Measurements from ENCODE around the gene BOLA1.
"Not testable (repeated sequence)": the region's sequence is repeated elsewhere in the genome, so short reads cannot be mapped to it uniquely, and the experiment has no call there.

The BOLA1 gene

DNA sequence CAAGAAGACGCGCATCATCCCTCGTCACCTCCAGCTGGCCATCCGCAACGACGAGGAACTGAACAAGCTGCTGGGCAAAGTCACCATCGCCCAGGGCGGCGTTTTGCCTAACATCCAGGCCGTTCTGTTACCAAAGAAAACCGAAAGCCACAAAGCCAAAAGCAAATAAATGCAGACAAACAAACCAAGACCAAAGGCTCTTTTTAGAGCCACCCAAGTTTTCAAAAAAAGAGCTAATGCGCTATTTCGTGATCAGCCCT is 12.2 kb upstream of the BOLA1 start:
- DNase-seq (ENCODE audit: low read depth in 2 of 2), result not testable (repeated sequence)

DNA sequence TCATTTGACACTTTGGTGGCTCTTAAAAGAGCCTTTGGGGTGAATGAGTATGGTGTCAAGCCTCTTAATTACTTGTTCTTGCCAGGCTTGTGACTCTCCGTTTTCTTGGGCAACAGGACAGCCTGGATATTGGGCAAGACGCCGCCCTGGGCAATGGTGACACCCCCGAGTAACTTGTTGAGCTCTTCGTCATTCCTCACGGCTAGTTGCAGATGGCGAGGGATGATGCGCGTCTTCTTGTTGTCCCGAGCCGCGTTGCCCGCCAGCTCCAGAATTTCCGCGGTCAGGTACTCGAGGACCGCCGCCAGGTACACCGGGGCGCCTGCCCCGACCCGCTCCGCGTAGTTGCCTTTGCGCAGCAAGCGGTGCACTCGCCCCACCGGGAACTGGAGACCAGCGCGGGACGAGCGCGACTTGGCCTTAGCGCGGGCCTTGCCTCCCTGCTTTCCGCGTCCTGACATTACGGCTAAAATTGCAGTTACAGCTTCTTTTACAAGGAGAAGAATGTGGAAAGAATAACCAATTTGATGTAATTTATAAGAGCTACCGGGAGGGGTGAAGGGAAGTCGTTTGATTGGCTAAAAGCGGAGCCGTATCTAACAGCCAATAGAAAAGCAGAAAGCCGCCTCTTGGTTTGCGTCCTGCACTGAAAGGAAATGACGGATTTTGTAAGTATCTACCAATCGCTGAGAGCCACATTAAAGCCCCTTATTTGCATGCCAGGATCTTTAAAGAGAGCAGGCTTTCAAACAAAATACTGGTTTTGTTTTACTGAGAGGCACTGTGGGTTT is 11.7 kb upstream of the BOLA1 start:
- DNase-seq (ENCODE audit: low read depth in 2 of 2), result peak; percentile 98

DNA sequence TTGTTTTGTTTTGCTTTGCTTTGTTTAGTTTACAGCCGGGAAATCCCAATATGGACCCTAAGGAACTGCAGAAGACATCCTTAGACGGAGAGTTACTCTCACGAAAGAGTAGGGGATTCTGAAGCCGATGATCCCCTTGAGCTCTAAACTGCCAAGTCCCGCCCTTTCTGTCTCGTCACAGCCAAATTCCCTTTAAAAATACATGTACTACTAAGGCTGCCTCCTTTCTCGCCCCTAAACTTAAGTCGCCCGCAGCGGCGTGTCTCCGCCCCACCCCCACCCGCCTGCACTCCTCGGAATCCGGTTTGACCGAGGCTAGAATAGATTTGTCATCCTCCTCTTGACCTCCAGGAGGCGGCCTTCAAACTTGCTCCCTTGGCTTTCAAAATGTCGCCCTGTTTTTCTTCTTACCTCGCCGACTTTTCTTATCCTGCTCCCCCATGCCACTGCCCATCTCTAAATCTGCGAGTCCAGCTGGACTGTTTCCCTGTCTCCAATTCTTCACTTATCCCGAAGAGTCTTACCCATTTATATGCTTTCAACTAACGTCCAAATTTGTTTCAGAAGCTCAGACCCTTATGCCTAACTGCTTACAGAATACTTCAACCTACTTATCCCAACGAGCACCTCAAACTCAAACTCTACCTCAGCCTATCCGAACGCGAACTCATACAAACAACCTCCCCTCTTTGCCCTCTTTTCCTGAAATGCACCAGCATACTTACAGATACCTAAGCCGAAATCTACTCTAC is 10.9 kb upstream of the BOLA1 start:
- DNase-seq (ENCODE audit: low read depth in 2 of 2), result peak; percentile 77 to 78

DNA sequence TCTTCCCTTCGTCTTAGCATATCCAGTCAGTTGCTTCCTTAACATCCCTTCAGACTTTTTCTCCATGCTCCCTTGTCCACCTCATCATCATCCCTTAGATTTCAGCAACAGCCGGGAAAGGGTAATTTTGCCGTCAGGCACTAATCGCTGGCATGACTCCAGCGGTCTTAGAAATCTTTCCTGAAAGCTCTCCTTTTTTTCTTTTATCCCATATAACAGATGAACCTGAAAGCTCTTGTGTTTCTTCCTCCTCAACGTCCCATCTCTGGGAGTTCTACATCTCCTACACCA is 10.4 kb upstream of the BOLA1 start:
- DNase-seq (ENCODE audit: low read depth in 2 of 2), result no peak

DNA sequence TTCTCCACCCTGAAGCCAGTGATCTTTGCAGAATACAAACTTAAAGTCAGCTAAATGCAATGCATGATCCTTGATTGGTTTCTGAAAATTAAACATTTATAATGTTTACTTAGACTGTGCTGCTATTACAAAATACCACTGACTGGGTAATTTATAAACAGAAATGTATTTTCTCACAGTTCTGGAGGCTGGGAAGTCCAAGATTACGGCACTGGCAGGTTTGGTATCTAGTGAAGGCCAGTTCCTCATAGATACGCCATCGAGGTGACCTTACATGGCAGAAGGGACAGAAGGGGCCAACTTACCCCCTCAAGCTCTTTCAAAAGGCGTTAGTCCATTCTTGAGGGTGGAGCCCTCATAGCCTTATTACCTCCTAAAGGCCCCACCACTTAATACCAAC is 2.8 kb upstream of the BOLA1 start:
- DNase-seq (ENCODE audit: low read depth in 2 of 2), result no peak

DNA sequence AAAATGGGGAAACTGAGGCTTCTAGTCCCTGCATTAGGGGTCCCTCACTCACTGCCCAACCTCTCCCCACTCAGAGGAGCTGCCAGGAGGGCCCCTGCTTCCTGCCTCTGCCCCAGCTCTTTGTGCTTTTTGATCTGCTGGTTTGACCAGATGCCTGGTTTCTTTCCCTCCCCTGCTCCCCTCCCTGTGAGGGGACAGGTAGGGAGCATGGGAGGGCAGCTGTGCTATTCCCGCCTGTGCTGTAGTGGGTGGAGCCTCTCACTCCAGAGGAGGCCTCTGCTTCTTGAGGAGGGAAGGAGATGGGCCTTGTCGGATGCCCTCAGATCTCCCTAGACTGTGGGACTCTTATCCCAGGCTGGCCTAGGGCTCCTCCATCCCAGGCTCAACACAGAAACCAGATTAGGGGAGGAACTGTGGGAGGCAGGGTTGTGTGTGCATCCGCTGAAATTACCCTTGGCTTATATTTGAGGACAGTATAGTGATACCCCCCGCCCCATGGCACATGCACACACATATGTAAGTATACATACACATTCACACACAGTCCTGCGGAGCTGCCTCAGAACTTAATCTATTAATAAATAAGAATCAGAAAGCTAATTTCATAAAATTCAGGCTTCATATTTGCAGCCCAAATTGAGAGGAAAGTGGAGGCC is 4.6 kb downstream of the BOLA1 start:
- DNase-seq (ENCODE audit: low read depth in 2 of 2), result no peak

DNA sequence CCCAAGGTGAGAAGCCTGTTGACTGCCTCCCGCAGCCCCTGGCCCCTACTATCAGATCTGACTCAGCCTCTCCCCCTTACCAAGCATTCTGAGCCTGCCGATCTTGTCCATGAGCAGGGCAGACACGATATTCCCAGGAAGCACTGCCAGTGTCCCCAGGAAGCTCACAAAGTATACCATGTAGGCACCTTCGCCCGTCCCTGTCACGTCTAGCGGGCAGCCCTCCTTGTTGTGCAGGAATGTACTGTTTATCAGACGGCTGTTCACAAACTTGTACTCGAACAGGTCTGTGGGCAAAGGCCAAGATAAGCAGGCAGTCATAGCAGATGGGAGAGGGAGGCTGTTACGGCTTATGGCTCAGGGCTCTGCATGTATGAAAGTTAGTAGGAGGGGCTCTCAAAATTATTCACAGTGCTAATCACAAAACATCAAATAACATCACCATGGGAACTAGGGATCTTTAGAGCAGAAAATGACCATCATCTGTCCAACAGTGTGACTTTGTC is 7.3 kb downstream of the BOLA1 start:
- DNase-seq (ENCODE audit: low read depth in 2 of 2), result no peak

DNA sequence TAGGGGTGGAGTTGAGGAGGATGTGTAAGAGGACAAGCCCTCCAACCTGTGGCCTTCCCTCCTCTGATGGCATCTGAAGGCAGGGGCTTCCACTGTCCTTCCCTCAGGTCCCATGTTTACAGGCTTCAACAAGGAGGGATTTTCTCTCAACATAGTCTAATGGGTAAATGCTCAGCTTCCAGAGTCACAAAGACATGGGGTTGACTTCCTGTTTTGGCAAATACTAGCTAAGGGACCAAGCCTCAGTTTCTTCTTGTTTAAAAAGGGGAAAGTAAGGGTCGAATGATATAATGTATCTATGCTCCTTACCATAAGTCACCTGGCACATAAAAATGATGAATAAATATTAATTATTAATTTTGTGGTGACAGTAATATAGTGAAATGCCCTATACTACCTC is 15.2 kb downstream of the BOLA1 start:
- no peak for DNase-seq (ENCODE audit: low read depth in 2 of 2)

DNA sequence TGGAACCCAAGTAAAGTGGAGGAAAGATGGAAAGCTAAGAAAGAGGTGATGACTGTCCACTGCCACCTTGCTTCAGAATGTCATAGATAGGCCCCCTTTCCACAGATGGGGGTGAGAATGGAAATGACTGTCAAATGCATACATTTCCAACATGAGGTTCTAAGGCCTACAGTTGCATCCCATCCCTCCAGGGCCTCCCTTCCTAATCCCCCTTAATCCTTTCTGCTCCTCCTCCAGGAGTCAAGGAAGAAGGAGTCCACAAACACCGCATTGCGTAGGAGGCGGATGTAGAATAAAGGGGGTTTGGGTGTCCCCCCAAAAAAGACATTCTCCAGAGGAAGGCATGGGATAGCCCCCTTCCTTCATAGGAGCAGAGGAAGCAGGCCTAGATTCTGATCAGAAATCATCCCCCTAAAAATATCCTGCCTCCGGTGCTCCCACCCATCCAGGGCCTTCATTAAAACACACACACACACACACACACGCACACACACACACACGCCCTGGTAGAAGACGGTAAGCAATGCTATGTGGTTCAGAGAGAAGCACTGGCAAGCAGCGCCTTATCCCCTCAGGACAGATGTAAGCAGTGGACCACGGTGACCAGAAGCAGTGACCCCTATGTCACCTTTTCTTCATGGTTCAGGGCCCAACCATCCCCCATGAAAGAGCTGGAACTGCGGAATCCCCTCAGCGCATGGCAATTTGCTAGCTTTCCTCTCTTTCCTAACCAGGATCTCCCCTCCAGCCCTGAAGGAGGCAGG is 16.2 kb downstream of the BOLA1 start:
- no peak for DNase-seq (ENCODE audit: low read depth in 2 of 2)

DNA sequence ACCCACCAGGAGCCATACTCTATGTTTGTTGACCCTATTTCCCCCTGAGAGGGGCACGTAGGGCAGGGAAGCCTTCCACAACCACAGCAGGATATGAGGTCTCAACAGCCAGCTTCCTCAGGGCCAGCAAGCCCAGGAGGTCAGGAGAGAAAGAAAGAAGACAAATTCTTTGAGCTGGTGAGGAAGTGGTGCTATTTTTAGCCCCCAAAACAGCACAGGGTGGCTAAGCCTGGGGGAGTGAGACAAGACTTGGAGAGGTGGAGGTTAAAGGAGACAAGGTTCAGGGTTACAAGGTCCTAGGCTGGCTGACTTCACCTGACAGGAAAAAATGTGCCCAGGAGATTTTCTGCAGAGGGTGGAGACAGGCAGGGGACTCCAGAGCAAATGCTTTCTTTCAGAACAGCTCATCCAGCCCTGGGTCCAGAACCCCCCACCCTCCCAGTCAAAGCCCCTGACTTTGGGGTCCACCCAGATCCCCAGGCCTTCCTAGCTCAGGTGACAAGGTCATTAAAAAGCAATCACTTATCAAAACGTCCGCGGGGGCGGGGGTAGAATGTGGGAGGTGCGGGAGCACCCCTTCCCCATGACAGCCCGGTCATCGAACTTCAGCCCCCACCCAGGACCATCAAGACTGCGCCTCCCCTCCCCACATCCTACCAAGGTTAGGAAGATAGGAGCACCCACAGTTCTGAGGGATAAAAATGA is 17.0 kb downstream of the BOLA1 start:
- no peak for DNase-seq (ENCODE audit: low read depth in 2 of 2)

DNA sequence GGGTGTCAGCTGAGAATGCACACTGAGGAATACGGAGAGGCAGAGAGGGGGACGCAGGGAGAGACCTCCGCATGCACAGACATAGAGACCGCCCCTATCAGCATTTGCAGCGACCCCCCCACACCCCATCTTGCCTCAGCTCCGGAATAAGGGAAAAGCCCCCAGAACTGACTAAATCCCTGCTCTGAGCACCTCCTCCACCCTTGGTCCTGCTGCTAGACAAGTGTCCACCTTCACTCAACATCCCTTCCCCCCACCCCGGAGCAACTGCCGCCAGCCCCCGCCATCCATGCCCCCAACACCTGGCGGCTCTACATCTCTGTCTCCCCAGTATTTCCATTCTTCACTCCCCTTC is 17.5 kb downstream of the BOLA1 start:
- DNase-seq (ENCODE audit: low read depth in 2 of 2), result no peak

DNA sequence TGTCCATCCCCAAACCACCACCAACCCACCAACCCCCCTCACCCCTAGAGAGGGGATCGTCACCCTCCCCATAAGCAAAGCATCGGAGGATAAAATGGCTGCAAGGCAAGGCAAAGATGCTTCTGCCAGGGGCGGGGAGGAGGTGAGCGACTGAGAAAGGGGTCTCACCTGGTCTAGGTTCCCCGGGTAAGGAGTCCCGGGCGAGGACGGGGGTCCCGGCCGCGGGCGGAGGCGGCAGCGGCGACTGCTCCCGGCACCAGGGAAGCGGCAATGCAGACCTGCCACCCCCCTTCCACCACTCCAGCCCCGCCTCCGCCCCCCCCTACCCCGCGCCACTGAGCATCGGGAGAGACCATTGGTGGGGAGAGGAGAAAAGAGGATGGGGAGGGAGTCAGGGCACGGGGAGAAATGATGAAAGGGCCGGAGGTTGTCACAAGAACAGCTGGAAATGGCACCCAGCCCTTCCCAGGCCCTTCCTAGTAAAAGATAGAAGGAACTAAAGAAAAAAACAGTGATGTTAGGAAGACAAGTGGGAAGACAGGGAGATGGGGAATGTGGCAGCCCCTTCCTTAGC is 18.3 kb downstream of the BOLA1 start, which contains the start of gene SV2A:
TSS of gene SV2A (minus strand) at position 274 of the 574 bp plus-strand sequence. CDS start 4,004 bp downstream, outside the sequence.
- peak in 1 of 2 experiments; percentile 24 for DNase-seq (ENCODE audit: low read depth in 2 of 2)

DNA sequence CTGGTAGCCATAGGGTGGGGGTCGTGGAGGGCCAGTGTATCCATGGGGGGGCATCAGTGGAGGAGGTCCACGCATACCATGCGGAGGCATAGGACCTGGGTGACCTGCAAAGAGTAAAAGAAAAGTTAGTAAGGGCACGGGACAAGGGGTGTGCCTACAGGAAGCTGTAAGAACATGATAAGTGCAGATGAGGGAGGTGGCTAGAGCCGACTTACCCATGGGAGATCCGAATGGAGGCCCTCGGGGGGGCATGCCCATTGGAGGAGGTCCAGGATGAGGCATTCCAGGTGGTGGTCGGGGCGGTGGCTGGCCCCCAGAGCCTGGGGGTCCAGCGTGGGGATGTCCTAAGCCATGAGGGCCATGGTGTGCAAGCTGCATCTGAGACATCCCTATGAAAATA is 24.3 kb downstream of the BOLA1 start:
- no peak for DNase-seq (ENCODE audit: low read depth in 2 of 2)

DNA sequence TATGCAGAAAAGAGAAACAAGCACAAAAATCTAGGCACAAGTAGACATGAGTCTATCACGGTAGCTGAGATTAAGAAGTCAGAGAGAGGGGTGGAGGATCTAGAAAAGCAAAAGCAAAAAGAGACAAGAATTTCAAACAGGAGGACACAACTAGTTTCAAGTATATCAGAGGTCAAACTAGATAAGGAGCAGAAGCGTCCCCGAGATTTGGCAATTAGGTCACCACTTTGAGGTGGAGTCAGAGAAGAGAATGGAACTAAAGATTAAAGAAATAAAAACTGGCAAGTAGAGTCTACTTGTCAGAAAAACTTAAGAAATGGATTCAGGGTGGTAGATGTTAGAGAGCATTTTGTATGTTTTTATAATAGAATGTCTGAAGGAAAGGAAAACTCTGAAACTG is 26.0 kb downstream of the BOLA1 start:
- DNase-seq (ENCODE audit: low read depth in 2 of 2), result no peak

DNA sequence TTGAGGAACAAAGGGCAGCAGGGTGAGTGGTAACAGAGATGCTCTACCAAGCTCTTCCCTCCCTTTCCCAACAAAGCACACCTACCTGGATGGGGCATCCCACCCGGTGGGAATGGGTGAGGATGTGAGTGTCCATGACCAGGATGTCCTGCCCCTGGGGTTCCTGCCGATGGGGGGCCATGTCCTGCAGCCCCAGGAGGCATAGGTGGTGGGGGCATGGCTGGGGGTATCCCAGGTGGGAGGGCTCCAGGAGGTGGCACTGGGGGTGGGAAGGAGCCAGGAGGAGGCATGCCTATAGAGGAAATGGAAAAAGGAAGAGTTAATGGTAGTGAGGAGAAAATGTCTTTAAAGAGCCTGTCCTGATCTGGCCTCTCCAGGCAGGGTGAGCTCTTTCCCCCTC is 26.4 kb downstream of the BOLA1 start:
- DNase-seq (ENCODE audit: low read depth in 2 of 2), result no peak

DNA sequence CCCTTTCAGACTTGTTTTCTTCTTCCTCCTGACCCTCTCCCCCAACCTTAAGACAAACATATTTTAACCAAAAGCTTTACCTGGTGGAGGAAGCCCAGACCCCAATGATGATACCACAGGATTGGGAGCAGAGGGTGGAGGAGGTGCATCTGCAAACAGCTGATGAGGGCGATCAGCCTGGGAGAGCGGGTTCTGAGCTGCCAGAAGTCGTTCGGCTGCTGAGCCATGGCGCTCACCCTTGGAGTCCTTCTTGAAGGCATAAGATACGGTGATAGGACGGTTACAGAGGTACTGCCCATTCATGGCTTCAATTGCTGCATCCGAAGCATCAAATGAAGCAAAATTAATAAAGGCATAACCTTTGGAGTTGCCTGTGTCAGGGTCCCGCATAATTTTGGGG is 26.9 kb downstream of the BOLA1 start:
- DNase-seq (ENCODE audit: low read depth in 2 of 2), result no peak

DNA sequence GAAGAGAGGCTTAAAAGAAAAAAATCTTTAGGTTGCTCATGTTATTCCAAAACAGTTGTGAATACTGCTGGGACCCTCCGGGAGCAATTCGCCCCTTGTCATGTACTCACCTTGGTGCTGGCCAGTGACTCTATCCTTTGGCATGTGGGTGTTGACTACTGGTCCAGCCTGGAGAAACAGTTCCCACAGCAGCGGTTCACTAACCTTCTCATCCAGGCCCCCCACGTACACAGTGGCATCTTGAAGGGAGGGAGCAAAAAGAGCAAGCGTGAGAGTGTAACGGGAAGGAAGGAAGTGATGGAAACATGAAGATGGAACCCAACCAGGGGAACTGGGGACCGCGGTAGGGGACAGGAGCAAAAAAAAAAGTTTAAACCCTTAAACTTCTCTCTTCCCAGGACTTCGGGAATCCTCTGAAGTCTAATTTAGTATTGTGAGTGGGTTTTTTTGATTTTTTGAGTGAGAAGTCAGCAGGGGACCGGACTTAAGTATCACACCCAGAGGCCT is 27.7 kb downstream of the BOLA1 start:
- DNase-seq (ENCODE audit: low read depth in 2 of 2), result no peak

DNA sequence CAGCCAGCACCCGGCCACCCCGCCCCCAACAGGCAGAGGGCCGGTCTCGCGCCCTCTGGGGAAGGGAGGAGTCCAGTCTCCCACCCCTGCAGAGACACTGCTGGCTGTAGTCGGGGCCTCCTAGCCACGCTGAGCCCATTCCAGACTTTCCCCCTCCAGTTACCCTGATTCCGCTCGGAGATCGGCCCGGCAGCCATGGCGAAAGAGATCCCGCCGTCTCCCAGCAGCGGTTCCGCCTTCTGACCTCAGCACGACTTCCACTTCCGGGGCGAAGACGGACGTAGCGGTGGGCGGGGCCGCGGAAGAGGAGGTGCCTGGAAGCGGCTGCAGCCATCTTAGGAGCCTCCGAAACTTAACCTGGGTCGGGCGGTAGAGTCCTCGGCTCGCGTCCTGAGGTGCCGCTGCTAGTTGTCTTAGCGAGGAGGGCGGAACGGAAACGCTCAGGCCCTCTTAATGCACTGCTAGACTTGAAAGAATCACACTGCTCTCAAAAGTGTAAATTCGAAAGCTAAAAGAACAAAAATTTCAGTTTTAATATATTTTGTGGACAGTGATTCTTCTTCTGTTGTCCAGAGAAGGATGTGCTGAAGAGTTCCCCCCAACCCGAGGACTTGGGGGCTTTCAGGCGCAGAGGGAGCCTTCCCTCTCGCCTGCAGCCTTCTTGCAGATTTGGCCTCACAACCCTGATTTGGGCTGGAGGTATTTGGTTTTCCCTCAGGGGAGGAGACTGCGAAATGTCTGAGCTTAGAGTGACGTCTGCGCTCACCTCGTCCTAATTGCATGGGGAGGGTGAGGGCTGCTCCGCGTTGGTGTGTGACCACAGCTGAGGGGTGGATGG is 28.4 kb downstream of the BOLA1 start, which contains the start of gene SF3B4:
TSS of gene SF3B4 (minus strand) at position 241 of the 838 bp plus-strand sequence. CDS start at position 197, 44 bp downstream.
- peak; percentile 64 to 74 for DNase-seq (ENCODE audit: low read depth in 2 of 2)

DNA sequence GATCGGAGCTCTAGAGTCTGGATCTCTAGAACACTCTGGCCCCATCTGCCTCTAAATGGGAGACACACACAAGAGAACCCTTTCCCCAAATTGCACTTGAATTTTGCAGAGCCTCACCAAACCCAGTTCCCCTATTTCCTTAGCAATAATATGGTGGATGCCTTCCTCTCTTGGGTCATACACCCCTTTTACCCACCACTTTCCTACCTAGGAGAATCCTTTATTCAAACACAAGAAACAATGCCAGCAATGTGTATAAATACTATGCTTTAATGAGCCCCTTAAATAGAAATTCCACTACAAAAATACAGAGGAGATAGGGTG is 29.0 kb downstream of the BOLA1 start:
- no peak for DNase-seq (ENCODE audit: low read depth in 2 of 2)

DNA sequence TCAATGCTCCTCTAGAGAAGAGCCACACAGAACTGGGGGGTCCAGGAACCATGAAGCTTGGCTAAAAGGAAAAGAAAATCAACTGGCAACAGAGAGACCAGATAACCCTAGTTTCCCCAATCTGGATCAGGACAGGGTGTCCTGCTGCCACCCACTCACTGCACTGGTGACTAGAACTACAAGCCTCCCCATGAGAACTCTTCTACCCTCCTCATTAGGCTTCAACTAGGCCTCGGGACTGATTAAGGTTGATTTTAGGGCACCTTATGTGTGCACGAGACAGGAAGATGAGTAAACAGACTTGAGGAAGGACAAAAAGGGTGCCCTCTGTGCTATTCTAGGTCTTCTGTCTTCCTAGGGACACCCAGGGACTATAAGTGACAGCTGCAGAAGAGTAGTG is 30.5 kb downstream of the BOLA1 start:
- DNase-seq (ENCODE audit: low read depth in 2 of 2), result no peak

Data from fibroblast of skin of left biceps (primary cell).